CD4-positive, alpha-beta T cell treated with Interleukin-4 for 1 hour (primary cell): ENCODE results near the gene ELF2.
"Not testable (repeated sequence)": the region's sequence is repeated elsewhere in the genome, so short reads cannot be mapped to it uniquely, and the experiment has no call there.

ENCODE experiments used
- DNase-seq, 2 donors: peaks; one replicate each; pipeline ENCODE4 v3.0.0-alpha.2; 2020 to 2022

Gene ELF2

GRCh38 chr4:139018501-139018900, 158.5 kb downstream of the ELF2 start:
- no peak for DNase-seq

DNA sequence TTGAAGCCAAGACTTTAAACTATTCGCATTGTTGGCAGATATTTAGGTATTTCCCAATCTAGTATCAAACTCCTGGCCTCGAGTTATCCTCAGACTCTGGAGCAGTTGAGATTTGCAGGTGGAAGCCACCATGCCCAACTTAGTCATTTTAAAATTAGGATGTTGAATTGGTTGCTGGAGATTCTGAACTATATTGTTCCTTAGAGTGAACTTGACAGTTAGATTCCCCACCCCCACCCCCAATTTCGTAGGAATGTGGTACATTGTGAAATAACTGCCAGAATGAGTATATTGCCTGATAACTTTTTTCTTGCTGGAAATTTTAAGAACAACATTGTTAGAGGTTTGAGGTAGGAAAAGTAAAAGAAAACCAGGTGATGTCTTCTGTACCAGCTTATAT, 159.2 kb downstream of the ELF2 start:
- DNase-seq: no peak

DNA sequence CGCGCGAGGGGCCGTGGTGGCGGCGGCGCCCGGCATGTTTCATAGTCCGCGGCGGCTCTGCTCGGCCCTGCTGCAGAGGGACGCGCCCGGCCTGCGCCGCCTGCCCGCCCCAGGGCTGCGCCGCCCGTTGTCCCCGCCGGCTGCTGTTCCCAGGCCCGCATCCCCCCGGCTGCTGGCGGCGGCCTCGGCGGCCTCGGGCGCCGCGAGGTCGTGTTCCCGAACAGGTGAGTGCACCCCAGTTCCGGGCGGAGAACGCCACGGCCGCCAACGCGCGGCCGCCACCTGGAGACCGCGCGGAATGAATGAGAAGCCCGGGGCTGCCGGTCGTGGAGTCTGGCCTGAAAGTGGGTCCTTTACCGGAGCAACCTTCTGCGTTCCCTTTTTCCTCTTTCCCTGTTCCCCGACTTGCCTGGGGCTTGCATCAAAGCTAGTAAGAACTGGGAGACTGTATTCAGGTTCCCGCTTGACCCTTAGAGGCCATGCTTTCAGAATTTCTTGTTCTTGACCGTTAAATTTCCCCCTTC, 161.0 kb downstream of the ELF2 start:
- DNase-seq: peak in 1 of 2 donors; percentile 38

DNA sequence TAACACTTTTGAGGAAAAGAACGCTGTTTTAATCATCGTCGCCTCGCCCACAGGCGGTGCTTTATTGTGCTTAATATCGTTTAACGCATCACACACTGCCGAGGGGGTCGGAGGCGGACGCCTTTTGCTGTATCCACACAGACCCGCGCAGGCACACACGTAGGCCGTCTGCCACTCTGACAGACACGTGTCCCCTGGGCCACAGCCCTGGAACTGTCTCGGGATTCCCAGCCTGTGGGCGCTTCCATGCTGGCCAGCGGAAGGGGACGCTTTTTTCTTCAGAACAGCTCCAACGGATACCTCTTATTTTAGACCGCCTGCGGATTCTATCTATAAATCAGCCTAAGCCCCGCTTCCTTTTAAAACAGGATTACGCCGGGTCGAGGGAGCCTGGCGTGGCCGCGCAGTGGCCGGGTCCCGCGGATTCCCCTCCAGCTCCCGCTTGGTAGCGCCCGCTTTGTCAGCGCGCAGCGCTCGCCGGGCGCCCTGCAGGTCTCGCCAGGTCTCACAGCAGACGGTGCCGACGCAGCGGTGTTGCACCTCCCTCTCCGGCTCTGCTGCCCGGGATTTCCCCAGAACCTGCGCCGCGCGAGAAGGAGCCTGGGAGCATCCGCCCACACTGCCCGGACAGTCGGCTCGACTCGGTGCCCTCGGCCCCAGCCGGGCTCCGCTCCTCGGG, 161.6 kb downstream of the ELF2 start, which contains the start of gene NOCT:
Gene NOCT (plus strand): TSS at position 513 of the 679 bp plus-strand sequence. CDS start 201 bp downstream, outside the sequence.
- peak; percentile 94 to 95 for DNase-seq

- peak in 1 of 2 donors; percentile 25 for DNase-seq
These were observed 162.4 kb downstream of the ELF2 start for GRCh38 chr4:139014371-139015268.

GRCh38 chr4:139011225-139011950, 165.6 kb downstream of the ELF2 start:
- DNase-seq: no peak

DNA sequence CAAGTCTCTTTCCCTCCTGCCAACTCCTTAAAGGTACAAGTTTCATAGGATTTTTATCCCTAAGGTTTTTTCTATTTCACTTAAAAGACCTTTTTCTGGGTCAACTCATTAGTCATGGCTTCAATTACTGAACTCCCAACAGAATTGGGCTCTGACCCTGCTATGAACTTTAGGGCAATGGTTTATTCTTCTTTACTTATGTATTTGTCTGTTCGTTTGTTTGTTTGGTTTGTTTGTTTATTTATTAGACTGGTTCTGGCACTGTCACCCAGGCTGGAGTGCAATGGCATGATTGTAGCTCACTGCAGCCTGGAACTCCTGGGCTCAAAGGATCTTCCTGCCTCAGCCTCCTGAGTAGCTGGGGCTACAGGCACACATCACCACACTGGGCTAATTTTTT, 167.3 kb downstream of the ELF2 start:
- DNase-seq: no peak

GRCh38 chr4:139008278-139008677, 168.7 kb downstream of the ELF2 start:
- DNase-seq: not testable (repeated sequence)

DNA sequence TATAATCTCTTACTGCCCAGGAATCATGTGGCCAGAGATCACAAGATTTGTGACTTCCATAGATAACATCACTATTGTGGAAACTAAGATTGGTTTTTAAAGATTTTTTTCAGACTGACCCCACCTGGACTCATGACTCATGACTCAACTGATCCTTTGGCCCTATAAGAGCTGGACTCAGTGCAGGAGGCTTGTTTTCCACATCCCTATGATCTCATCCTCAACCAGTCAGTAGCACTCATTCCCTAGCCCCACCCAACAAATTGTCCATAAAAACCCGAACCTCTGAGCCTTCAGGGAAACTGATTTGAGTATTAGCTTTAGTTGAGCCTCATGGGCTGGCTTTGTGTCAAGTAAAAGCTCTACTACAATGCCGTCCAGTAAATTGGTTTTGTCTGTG, 169.4 kb downstream of the ELF2 start:
- no peak for DNase-seq
